HUES48 (cell line): Measurements from ENCODE around the gene MROH2A.

Experiments
- H3K27ac ChIP-seq: one replicate; pipeline ENCODE4 v1.7.0; 2013; ENCODE audit warnings: low read depth, low read length, inconsistent platforms
- H3K27me3 ChIP-seq: 2 replicates; pipeline ENCODE4 v1.6.1; 2013; ENCODE audit warnings: mild to moderate bottlenecking, low read length; ENCODE audit not compliant: control insufficient read depth, insufficient read depth
- H3K36me3 ChIP-seq: 2 replicates; pipeline ENCODE4 v1.6.1; 2013; ENCODE audit warnings: low read length; ENCODE audit not compliant: control insufficient read depth, insufficient read depth
- H3K4me1 ChIP-seq: 2 replicates; pipeline ENCODE4 v1.6.1; 2013; ENCODE audit warnings: mild to moderate bottlenecking, low read length; ENCODE audit not compliant: control insufficient read depth, insufficient read depth
- H3K4me3 ChIP-seq: 2 replicates; pipeline ENCODE4 v1.5.1; 2013; ENCODE audit warnings: mild to moderate bottlenecking, low read depth, low read length
- H3K9ac ChIP-seq: 2 replicates; pipeline ENCODE4 v1.6.1; 2013; ENCODE audit warnings: mild to moderate bottlenecking, low read depth, low read length, moderate library complexity
- H3K9me3 ChIP-seq: 2 replicates; pipeline ENCODE4 v1.6.1; 2013; ENCODE audit warnings: low read length; ENCODE audit not compliant: control insufficient read depth, insufficient read depth

Gene MROH2A

GRCh38 chr2:233840520-233840919 lies 62.4 kb downstream of the MROH2A start:
- Histone ChIP-seq H3K27me3 (no peaks in the 10 kb centered on the region), H3K9ac (no peak overlapping the region), H3K36me3 (peaks cover 98% of the 10 kb centered on the region), H3K4me1 (no peaks in the 10 kb centered on the region), H3K4me3 (no peak overlapping the region), H3K9me3 (no peaks in the 10 kb centered on the region), H3K27ac (no peak overlapping the region)

DNA sequence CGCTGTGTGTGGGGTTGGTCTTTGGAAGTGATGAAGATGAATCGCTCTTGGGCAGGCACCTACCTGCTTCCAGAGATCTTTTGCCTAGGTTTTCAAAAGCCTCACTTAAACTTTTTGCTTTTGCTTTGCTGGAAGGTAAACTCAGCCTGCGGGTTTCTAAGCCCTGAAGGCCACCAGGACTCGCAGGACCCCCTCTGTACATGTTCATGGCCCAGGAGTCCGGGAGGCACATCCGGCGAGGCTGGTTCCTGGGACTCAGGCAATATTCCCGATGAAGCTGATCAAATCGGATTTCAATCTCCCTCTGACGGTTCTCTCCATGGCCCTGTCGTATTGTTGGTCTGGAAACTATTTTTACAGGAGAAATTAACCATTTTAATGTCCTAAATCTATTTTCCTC lies 63.1 kb downstream of the MROH2A start:
- Histone ChIP-seq H3K4me1 (no peaks in the 10 kb centered on the region), H3K4me3 (no peak overlapping the region), H3K9ac (no peak overlapping the region), H3K27me3 (no peaks in the 10 kb centered on the region), H3K27ac (no peak overlapping the region), H3K36me3 (peaks cover 98% of the 10 kb centered on the region), H3K9me3 (no peaks in the 10 kb centered on the region)

GRCh38 chr2:233844064-233844807 lies 66.1 kb downstream of the MROH2A start:
- H3K4me1 ChIP-seq, result no peaks in the 10 kb centered on the region
- peaks cover 100% of the 10 kb centered on the region for H3K36me3 ChIP-seq
- H3K9ac ChIP-seq, result no peak overlapping the region

GRCh38 chr2:233844836-233845235 lies 66.7 kb downstream of the MROH2A start:
- H3K9me3 ChIP-seq, result no peaks in the 10 kb centered on the region
- H3K27me3 ChIP-seq, result no peaks in the 10 kb centered on the region
- no peak overlapping the region for H3K4me3 ChIP-seq
- no peak overlapping the region for H3K27ac ChIP-seq
- H3K9ac ChIP-seq, result no peak overlapping the region
- peaks cover 100% of the 10 kb centered on the region for H3K36me3 ChIP-seq
- H3K4me1 ChIP-seq, result no peaks in the 10 kb centered on the region

More at GRCh38 chr2:233844064-233844807, 66.1 kb downstream of the MROH2A start:
- Histone ChIP-seq H3K27ac (no peak overlapping the region), H3K27me3 (no peaks in the 10 kb centered on the region), H3K9me3 (no peaks in the 10 kb centered on the region), H3K4me3 (no peak overlapping the region)

DNA sequence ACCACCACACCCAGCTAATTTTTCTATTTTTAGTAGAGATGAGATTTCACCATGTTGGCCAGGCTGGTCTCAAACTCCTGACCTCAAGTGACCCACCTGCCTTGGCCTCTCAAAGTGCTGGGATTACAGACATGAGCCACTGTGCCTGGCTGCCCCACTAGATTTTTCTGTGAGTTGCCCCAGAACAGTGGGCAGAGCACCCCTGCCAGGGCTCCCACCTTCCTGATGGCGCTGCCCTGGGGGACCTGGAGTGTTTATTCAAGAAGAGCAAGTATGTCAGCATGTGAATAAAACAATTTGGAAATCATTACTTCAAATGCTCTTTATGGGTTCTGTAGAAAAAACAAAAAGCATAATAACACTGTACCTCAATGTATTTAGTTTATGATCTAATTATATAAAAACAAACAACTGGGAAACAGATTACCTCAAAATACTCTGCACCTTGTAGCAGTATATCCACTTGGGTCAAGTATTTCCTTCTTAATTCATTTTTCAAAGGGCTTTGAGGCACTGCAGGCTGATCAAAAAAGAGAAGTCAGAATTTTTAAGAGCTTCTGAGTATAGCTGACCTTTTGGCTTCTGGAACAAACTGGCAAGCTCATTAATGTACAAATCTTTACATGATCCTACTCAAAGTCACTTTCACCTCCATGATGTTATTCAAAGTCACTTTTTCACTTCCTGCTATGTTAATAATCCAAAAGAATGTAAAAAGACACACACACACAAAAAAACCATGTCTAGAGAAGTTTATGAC lies 67.4 kb downstream of the MROH2A start:
- Histone ChIP-seq H3K4me3 (no peak overlapping the region), H3K4me1 (no peaks in the 10 kb centered on the region), H3K27ac (no peak overlapping the region), H3K36me3 (peaks cover 100% of the 10 kb centered on the region), H3K27me3 (no peaks in the 10 kb centered on the region), H3K9ac (no peak overlapping the region), H3K9me3 (no peaks in the 10 kb centered on the region)

DNA sequence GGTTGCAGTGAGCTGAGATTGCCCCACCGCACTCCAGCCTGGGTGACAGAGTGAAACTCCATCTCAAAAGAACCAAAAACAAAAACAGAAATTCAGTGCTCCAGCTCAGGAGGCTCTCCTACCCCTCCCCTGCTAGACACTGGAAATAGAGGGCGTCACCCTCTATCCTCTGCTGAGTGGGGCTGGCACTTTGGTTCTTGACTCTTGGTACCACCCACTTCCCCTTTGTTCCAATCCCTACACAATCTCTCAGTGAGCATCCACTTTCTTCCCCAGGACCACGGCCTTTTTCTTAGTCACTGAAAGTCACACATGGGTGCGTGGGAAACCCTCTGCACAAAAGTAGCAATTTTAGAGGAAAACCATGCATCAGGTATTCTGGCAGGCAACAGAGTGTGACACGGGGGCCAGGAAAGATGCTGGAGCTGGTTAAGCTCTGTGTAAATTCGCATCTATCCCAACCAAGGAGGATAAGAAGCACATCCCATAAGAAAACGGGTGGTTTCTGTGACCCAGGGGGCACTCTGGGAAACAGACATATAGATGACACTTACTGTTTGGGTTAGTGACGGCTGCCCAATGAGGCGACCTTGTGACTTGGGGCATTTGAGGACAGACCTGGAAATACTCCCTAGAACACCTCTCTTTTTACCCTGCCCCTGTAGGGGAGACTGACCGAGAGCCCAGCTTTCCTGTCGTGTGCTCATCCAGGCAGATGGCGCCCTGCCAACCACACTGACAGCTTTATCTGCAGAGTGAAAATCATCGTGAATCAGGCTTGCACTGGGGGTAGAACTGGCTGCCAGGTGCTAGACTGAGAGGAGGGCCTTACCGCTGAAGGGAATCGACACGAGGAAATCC lies 68.5 kb downstream of the MROH2A start:
- Histone ChIP-seq H3K9me3 (no peaks in the 10 kb centered on the region), H3K4me1 (no peaks in the 10 kb centered on the region), H3K27me3 (no peaks in the 10 kb centered on the region), H3K27ac (no peak overlapping the region), H3K4me3 (no peak overlapping the region), H3K9ac (no peak overlapping the region), H3K36me3 (peaks cover 100% of the 10 kb centered on the region)

GRCh38 chr2:233847248-233847898 lies 69.2 kb downstream of the MROH2A start:
- Histone ChIP-seq H3K4me1 (peaks cover 3% of the 10 kb centered on the region; the same call in 1 of the 2 replicates), H3K27ac (no peak overlapping the region), H3K36me3 (peaks cover 100% of the 10 kb centered on the region), H3K9me3 (no peaks in the 10 kb centered on the region), H3K27me3 (no peaks in the 10 kb centered on the region), H3K9ac (no peak overlapping the region), H3K4me3 (no peak overlapping the region)

DNA sequence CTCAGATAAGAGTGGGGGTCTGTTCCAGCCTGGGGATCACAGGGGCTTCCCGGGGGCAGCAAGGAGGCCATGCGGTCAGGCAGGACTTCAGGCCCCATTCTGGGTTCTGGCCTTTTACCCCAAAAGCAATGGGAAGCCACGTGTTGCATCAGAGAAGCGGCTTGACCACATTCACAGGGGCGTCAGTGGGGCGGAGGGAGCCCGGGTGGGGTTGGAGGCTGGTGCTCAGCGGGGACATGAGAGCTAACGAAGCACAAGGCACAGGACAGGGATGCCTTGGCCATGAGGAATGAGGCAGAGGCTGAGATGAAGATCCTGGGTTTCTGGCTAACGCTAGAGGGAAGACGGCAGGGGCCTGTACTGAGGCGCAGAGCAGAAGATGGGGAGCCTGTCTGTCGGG lies 70.1 kb downstream of the MROH2A start:
- Histone ChIP-seq H3K4me3 (no peak overlapping the region), H3K4me1 (peaks cover 12% of the 10 kb centered on the region), H3K27me3 (no peaks in the 10 kb centered on the region), H3K27ac (no peak overlapping the region), H3K36me3 (peaks cover 100% of the 10 kb centered on the region), H3K9ac (no peak overlapping the region), H3K9me3 (no peaks in the 10 kb centered on the region)

- no peaks in the 10 kb centered on the region for H3K27me3 ChIP-seq
- no peak overlapping the region for H3K27ac ChIP-seq
- H3K9me3 ChIP-seq, result no peaks in the 10 kb centered on the region
- H3K9ac ChIP-seq, result no peak overlapping the region
- peaks cover 13% of the 10 kb centered on the region for H3K4me1 ChIP-seq
- H3K4me3 ChIP-seq, result no peak overlapping the region
- peaks cover 86% of the 10 kb centered on the region for H3K36me3 ChIP-seq
These were observed 71.6 kb downstream of the MROH2A start for GRCh38 chr2:233849607-233850271.

GRCh38 chr2:233850745-233851144 lies 72.6 kb downstream of the MROH2A start:
- no peak overlapping the region for H3K9ac ChIP-seq
- peaks cover 18% of the 10 kb centered on the region for H3K4me1 ChIP-seq
- H3K4me3 ChIP-seq, result no peak overlapping the region
- peaks cover 75% of the 10 kb centered on the region for H3K36me3 ChIP-seq
- H3K27ac ChIP-seq, result no peak overlapping the region
- no peaks in the 10 kb centered on the region for H3K27me3 ChIP-seq
- no peaks in the 10 kb centered on the region for H3K9me3 ChIP-seq
